MM.1S (cell line): ENCODE measurements around the gene GABRG3.

Experiments used
- DNase-seq: peaks from one replicate; pipeline ENCODE4 v3.0.0-alpha.2; 2015
- H2AFZ ChIP-seq: fragments of 300-600 bp; sonication (generic); 2 replicates; pipeline ENCODE4 v1.6.0; 2016; ENCODE audit warnings: antibody characterized with exemption, low read length
- H3F3A ChIP-seq: fragments of 300-600 bp; sonication (generic); 2 replicates; pipeline ENCODE4 v1.6.1; 2016; ENCODE audit warnings: mild to moderate bottlenecking, antibody characterized with exemption, low read length, moderate library complexity, mixed read lengths; ENCODE audit not compliant: insufficient read depth
- H3K27ac ChIP-seq: fragments of 300-600 bp; sonication (generic); 2 replicates; pipeline ENCODE4 v1.5.1; 2016; ENCODE audit warnings: mild to moderate bottlenecking, low read length
- H3K27me3 ChIP-seq: fragments of 300-600 bp; sonication (generic); replicated peaks from 2 replicates; pipeline ENCODE4 v1.6.0; 2016; ENCODE audit warnings: low read length; ENCODE audit not compliant: insufficient read depth
- H3K36me3 ChIP-seq: fragments of 300-600 bp; sonication (generic); replicated peaks from 2 replicates; pipeline ENCODE4 v1.6.1; 2016; ENCODE audit warnings: mild to moderate bottlenecking, low read length, mixed read lengths; ENCODE audit not compliant: insufficient read depth
- H3K4me1 ChIP-seq: fragments of 300-600 bp; sonication (generic); 2 replicates; pipeline ENCODE4 v1.6.1; 2016; ENCODE audit warnings: low read length, mixed read lengths
- H3K4me2 ChIP-seq: fragments of 300-600 bp; sonication (generic); 2 replicates; pipeline ENCODE4 v1.6.0; 2016; ENCODE audit warnings: low read depth, low read length
- H3K4me3 ChIP-seq: fragments of 300-600 bp; sonication (generic); 2 replicates; pipeline ENCODE4 v1.5.1; 2016; ENCODE audit warnings: low read length, mixed read lengths
- H3K79me2 ChIP-seq: fragments of 300-600 bp; sonication (generic); 2 replicates; pipeline ENCODE4 v1.6.1; 2016; ENCODE audit warnings: mixed run types, low read length, mixed read lengths
- H3K9ac ChIP-seq: fragments of 300-600 bp; sonication (generic); 2 replicates; pipeline ENCODE4 v1.6.1; 2016; ENCODE audit warnings: low read length, mixed read lengths
- H3K9me2 ChIP-seq: fragments of 300-600 bp; sonication (generic); replicated peaks from 2 replicates; pipeline ENCODE4 v1.6.1; 2016; ENCODE audit warnings: mild to moderate bottlenecking, low read length, mixed read lengths; ENCODE audit not compliant: insufficient read depth
- H3K9me3 ChIP-seq: fragments of 300-600 bp; sonication (generic); replicated peaks from 2 replicates; pipeline ENCODE4 v1.6.1; 2016; ENCODE audit warnings: mild to moderate bottlenecking, low read length, mixed read lengths; ENCODE audit not compliant: insufficient read depth
- H4K20me1 ChIP-seq: fragments of 300-600 bp; sonication (generic); 2 replicates; pipeline ENCODE4 v1.6.1; 2016; ENCODE audit warnings: mild to moderate bottlenecking, low read length, moderate library complexity, mixed read lengths; ENCODE audit not compliant: insufficient read depth
- CTCF ChIP-seq: fragments of 300-600 bp; sonication (generic); IDR thresholded peaks from 2 replicates; pipeline ENCODE4 v1.5.1; 2016; ENCODE audit warnings: antibody characterized with exemption, low read length, mixed read lengths
- EZH2 ChIP-seq: fragments of 300-600 bp; sonication (generic); optimal IDR thresholded peaks from 2 replicates; pipeline ENCODE3; 2017; ENCODE audit warnings: low read depth, mild to moderate bottlenecking, antibody characterized with exemption, low read length, mixed read lengths
- EZH2phosphoT487 ChIP-seq: fragments of 300-600 bp; sonication (generic); IDR thresholded peaks from 2 replicates; pipeline ENCODE4 v1.6.1; 2018; ENCODE audit warnings: antibody characterized with exemption, low read length

GABRG3 gene

GRCh38 chr15:27382361-27383025 is 411.5 kb downstream of the GABRG3 start:
- no peaks in the 10 kb centered on the region for H3K36me3 ChIP-seq
- H2AFZ ChIP-seq, result no peak overlapping the region
- H3F3A ChIP-seq, result no peaks in the 10 kb centered on the region
- DNase-seq, result no peak
- H3K9ac ChIP-seq, result no peak overlapping the region
- no peaks in the 10 kb centered on the region for H3K79me2 ChIP-seq
- no peaks in the 10 kb centered on the region for H3K4me1 ChIP-seq
- H4K20me1 ChIP-seq, result no peaks in the 10 kb centered on the region
- no peak overlapping the region for H3K4me2 ChIP-seq
- no peaks in the 10 kb centered on the region for H3K9me2 ChIP-seq
- no peaks in the 10 kb centered on the region for H3K9me3 ChIP-seq
- H3K27me3 ChIP-seq, result no peaks in the 10 kb centered on the region
- no peak overlapping the region for H3K27ac ChIP-seq
- TF ChIP-seq EZH2 (no peak), CTCF (no peak), EZH2phosphoT487 (no peak)
- H3K4me3 ChIP-seq, result no peak overlapping the region

GRCh38 chr15:27383726-27384125 is 412.7 kb downstream of the GABRG3 start:
- no peak for TF ChIP-seq CTCF
- no peak for TF ChIP-seq EZH2phosphoT487
- no peak for TF ChIP-seq EZH2
- H3K4me2 ChIP-seq, result no peak overlapping the region
- H3K36me3 ChIP-seq, result no peaks in the 10 kb centered on the region
- no peak overlapping the region for H3K4me3 ChIP-seq
- no peaks in the 10 kb centered on the region for H3K4me1 ChIP-seq
- H3K9ac ChIP-seq, result no peak overlapping the region
- no peaks in the 10 kb centered on the region for H3K79me2 ChIP-seq
- no peak for DNase-seq
- no peaks in the 10 kb centered on the region for H3K27me3 ChIP-seq
- no peaks in the 10 kb centered on the region for H3F3A ChIP-seq
- no peak overlapping the region for H3K27ac ChIP-seq
- H3K9me3 ChIP-seq, result no peaks in the 10 kb centered on the region
- no peaks in the 10 kb centered on the region for H4K20me1 ChIP-seq
- H3K9me2 ChIP-seq, result no peaks in the 10 kb centered on the region
- H2AFZ ChIP-seq, result no peak overlapping the region

GRCh38 chr15:27392163-27392562 is 421.2 kb downstream of the GABRG3 start:
- Histone ChIP-seq H3K9me3 (no peaks in the 10 kb centered on the region), H3K27ac (no peak overlapping the region), H3K36me3 (no peaks in the 10 kb centered on the region), H3F3A (no peaks in the 10 kb centered on the region), H3K4me1 (no peaks in the 10 kb centered on the region), H4K20me1 (no peaks in the 10 kb centered on the region), H3K9ac (no peak overlapping the region), H3K9me2 (no peaks in the 10 kb centered on the region), H2AFZ (no peak overlapping the region), H3K4me2 (no peak overlapping the region), H3K27me3 (no peaks in the 10 kb centered on the region), H3K4me3 (no peak overlapping the region), H3K79me2 (no peaks in the 10 kb centered on the region)
- no peak for DNase-seq
- TF ChIP-seq EZH2phosphoT487, result no peak
- TF ChIP-seq EZH2, result no peak
- TF ChIP-seq CTCF, result no peak
